Left kidney (tissue), 2 donors: Measurements from ENCODE around the gene IL6ST. TPM values are rescaled to one million over a fixed set of nuclear protein-coding genes. Genes with fewer than 3 reads are reported as not detected.
"Not testable (repeated sequence)": the region's sequence is repeated elsewhere in the genome, so short reads cannot be mapped to it uniquely, and the experiment has no call there.

ENCODE experiments used
- DNase-seq: peaks from one replicate; pipeline ENCODE4 v3.0.0-alpha.2; 2013
- polyA plus RNA-seq: library from polyadenylated mRNA; unstranded; fragments of 120-200 nt; gene quantifications from one replicate; pipeline ENCODE4 v1.2.1, GENCODE V29; 2013; ENCODE audit not compliant: insufficient read length

The IL6ST gene
- polyA plus RNA-seq, 1 donor: 169 TPM

- no peak for DNase-seq
These were observed 11.8 kb upstream of the IL6ST start for GRCh38 chr5:56006600-56006999.

DNA sequence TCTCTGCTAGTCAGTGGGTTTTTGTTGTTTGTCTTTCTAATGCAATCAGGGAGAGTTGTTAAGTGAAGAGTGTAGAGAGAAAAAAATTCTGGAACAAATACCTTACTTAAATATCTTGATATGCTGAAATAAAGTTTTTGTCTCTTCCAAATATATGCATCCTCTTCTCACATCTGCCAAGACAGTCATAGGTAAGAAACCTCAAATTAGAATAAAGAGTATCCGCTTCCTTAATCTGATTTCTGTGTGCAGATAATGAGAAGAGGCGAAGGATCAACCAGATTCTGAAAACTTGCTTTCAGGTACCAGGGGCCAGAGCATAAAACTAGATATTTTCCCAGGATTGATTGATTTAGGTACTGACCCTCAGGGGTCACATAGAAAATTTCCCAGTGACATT lies 11.3 kb upstream of the IL6ST start:
- DNase-seq: no peak

- no peak for DNase-seq
These were observed 10.1 kb upstream of the IL6ST start for GRCh38 chr5:56004874-56005273.

DNA sequence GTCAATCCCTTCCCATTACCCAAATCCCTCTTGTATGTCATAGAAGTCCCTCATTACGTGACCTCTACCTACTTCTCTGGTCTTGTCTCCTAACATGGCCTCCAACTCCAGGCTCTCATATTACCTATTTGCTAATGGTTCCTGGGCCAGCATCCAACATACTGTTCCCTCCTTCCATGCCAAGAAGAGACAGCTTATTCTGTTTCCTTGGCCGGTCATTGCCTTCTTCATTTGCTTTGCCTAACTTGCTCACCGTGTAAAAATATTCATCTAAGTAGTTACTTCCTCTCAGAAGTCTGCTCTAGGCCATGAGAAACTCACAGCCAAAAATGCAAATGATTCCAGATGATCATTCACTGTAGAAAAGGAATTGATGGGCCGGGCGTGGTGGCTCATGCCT lies 8.9 kb upstream of the IL6ST start:
- no peak for DNase-seq

GRCh38 chr5:56003179-56003578 lies 8.4 kb upstream of the IL6ST start:
- DNase-seq: no peak

GRCh38 chr5:56002303-56002702 lies 7.5 kb upstream of the IL6ST start:
- DNase-seq: no peak

DNA sequence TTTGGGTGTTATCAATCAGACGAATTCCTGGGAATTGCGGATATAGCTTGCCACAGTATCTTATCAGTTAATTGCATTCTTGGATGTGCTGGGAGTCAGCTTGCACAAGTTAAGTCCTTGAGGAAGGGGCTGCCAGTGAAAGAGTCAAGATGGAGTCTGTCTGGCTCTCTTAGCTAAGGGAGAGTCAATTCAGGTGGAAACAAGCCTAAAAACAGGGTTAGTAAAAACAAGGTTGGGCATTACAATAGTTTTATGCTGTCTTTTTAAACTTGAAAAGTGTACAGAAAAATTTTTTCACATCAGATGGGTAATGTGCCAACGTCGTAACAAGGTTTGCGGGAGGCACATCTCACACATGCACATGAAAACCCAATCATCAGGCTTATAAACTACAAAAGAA lies 5.5 kb upstream of the IL6ST start:
- DNase-seq: not testable (repeated sequence)

GRCh38 chr5:55998966-55999365 lies 4.2 kb upstream of the IL6ST start:
- DNase-seq: no peak

DNA sequence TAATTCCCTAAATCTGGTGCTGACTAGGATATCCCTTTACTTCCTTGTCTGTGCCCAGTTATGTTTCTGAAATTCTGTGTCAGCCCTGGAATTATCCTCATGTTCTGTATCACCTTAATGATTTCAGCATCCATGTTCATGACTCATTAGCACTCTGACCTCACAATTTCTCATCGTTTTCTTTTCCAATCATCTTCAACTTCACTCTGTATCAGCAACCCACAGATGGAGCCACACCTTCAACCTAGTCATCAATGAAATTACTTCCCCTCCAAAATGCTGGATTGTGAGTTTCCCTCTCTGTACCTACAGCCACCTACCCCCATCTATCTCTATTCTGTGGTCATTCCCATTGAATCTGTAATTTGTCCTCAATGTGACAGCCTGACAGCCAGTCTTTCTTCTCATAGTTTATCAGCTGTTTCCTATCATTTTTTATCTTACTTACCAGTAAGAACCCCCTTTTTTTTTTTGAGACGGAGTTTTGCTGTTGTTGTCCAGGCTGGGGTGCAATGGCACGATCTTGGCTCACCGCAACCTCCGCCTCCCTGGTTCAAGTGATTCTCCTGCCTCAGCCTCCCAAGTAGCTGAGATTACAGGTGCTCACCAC lies 3.1 kb upstream of the IL6ST start:
- no peak for DNase-seq

DNA sequence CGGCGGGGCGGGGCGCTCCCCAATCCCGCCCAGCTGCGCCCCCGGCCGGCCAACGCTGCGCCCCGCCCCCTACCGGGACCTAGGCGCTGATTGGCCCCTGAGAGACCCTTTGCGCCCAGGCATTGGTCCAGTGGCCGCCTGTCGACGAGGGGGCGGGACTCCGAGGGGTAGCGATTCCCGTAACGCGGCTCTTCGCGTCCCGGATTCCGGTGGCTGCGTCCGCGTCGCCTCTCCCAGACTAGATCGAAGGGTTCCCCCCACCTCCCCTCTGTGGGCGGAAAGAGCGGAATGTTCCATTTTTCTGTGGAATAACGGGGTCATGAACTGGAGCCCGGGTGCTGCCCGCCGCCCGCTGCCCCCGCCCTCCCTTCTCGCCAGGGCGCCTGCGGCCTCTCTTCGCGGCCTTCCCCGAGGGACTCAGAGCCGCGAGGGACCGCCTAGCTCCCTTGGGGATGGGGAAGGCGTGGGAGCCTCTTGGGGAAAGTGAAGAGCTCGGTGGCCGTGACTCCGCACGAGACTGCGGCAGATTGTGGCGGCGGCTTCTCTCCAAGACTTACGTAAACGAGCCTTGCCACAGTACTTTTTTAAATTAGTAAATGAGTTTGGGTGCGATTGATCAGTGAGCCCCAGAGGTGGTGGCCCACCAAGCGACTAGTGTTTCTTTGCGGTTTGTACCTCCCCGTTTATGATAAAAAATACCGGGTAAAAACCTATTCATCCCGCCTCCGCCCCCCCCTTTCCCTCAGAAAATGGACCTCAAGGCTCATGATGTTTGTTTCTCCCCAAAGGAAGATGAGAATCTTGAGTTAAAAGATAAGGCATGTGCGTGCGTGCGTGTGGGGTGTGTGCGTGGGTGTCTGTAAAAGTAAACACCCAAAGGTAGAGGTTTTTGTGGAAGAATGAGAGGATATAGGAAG lies 493 bp upstream of the IL6ST start:
- DNase-seq: peak; percentile 97

GRCh38 chr5:55993731-55994494 lies 850 bp downstream of the IL6ST start:
- DNase-seq: peak; percentile 52

- peak; percentile 50 for DNase-seq
These were observed 1.8 kb downstream of the IL6ST start for GRCh38 chr5:55993013-55993412.

GRCh38 chr5:55991768-55992486 lies 2.8 kb downstream of the IL6ST start:
- DNase-seq: no peak

- not testable (repeated sequence) for DNase-seq
These were observed 3.9 kb downstream of the IL6ST start for GRCh38 chr5:55990895-55991294.

- DNase-seq: no peak
These were observed 4.9 kb downstream of the IL6ST start for GRCh38 chr5:55989860-55990259.

- no peak for DNase-seq
These were observed 5.7 kb downstream of the IL6ST start for GRCh38 chr5:55988979-55989638.

- not testable (repeated sequence) for DNase-seq
These were observed 6.3 kb downstream of the IL6ST start for GRCh38 chr5:55988428-55988827.

DNA sequence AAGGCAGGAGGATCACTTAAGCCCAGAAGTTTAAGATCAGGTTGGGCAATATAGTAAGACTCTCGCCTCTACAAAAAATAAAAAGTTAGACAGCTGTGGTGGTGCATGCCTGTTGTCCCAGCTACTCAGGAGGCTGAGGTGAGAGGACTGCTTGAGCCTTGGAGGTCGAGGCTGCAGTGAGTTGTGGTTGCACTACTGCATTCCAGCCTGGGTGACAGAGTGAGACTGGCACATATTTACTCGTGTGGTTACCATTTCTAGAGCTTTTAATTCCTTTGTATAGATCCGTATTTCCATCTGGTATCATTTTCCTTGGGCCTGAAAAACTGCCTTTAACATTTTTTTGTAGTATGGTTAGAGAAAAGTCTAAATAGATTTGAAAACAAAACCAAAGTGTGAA lies 7.8 kb downstream of the IL6ST start:
- DNase-seq: no peak

DNA sequence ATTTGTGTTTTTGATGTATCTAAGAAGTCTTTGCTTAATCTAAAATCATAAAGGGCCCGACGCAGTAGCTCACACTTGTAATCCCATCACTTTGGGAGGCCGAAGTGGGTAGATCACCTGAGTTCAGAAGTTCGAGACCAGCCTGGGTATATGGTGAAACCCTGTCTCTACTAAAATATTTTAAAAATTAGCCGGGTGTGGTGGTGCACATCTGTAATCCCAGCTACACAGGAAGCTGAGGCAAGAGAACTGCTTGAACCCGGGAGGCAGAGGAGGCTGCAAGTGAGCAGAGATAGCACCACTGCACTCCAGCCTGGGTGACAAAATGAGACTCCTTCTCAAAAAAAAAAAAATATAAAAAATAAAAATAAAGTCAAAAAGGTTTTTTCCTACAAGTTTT lies 9.6 kb downstream of the IL6ST start:
- no peak for DNase-seq

- no peak for DNase-seq
These were observed 10.8 kb downstream of the IL6ST start for GRCh38 chr5:55983986-55984385.

- DNase-seq: no peak
These were observed 11.8 kb downstream of the IL6ST start for GRCh38 chr5:55982957-55983381.

GRCh38 chr5:55973296-55973695 lies 21.5 kb downstream of the IL6ST start:
- DNase-seq: no peak
